HG03571 (cell line): ENCODE measurements around the gene FIZ1.

ENCODE experiments used
- ATAC-seq: cut with Tn5 transposase; IDR thresholded peaks from one replicate; pipeline ENCODE4 v1.9.1; 2021; ENCODE audit not compliant: unreplicated experiment

Gene FIZ1

GRCh38 chr19:55636723-55637122, 37.4 kb upstream of the FIZ1 start:
- no peak for ATAC-seq

GRCh38 chr19:55635856-55636440, 36.6 kb upstream of the FIZ1 start:
- ATAC-seq: no peak

GRCh38 chr19:55635334-55635717, 36.0 kb upstream of the FIZ1 start:
- ATAC-seq: no peak

GRCh38 chr19:55633861-55634260, 34.5 kb upstream of the FIZ1 start:
- ATAC-seq: no peak

GRCh38 chr19:55632463-55632834, 33.1 kb upstream of the FIZ1 start:
- no peak for ATAC-seq

- no peak for ATAC-seq
Measured at GRCh38 chr19:55626350-55626749, 27.0 kb upstream of the FIZ1 start.

- ATAC-seq: no peak
Measured at GRCh38 chr19:55625004-55625326, 25.6 kb upstream of the FIZ1 start.

- ATAC-seq: no peak
Measured at GRCh38 chr19:55624109-55625003, 25.0 kb upstream of the FIZ1 start, which contains the start of gene ZNF784. Gene ZNF784, minus strand, starts transcription at chr19:55624566. Its CDS starts 5 bp downstream, at chr19:55624561.

GRCh38 chr19:55623561-55623960, 24.2 kb upstream of the FIZ1 start:
- no peak for ATAC-seq

- ATAC-seq: no peak
Measured at GRCh38 chr19:55623130-55623529, 23.8 kb upstream of the FIZ1 start.

- ATAC-seq: no peak
Measured at GRCh38 chr19:55622242-55622969, 23.1 kb upstream of the FIZ1 start.

- ATAC-seq: no peak
Measured at GRCh38 chr19:55621673-55622231, 22.4 kb upstream of the FIZ1 start.

GRCh38 chr19:55621205-55621672, 21.9 kb upstream of the FIZ1 start:
- no peak for ATAC-seq

- no peak for ATAC-seq
Measured at GRCh38 chr19:55620410-55621204, 21.3 kb upstream of the FIZ1 start.

GRCh38 chr19:55619286-55619685, 20.0 kb upstream of the FIZ1 start:
- no peak for ATAC-seq

GRCh38 chr19:55618426-55618825, 19.1 kb upstream of the FIZ1 start:
- no peak for ATAC-seq

GRCh38 chr19:55617426-55617825, 18.1 kb upstream of the FIZ1 start:
- ATAC-seq: no peak

GRCh38 chr19:55616395-55616875, 17.1 kb upstream of the FIZ1 start:
- ATAC-seq: no peak

GRCh38 chr19:55615543-55616394, 16.5 kb upstream of the FIZ1 start:
- ATAC-seq: no peak
